ENCODE results near the gene DOCK2.

- no peak for TF ChIP-seq FOXJ3 (CRISPR knock-in tag; IDR thresholded peaks at IDR 0.05; ENCODE audit: borderline replicate concordance)
- no peak for TF ChIP-seq CTCF (IDR thresholded peaks at IDR 0.05)
- TF ChIP-seq FOXK1 (CRISPR knock-in tag; IDR thresholded peaks at IDR 0.05), result no peak
- TF ChIP-seq, protein P1, sequence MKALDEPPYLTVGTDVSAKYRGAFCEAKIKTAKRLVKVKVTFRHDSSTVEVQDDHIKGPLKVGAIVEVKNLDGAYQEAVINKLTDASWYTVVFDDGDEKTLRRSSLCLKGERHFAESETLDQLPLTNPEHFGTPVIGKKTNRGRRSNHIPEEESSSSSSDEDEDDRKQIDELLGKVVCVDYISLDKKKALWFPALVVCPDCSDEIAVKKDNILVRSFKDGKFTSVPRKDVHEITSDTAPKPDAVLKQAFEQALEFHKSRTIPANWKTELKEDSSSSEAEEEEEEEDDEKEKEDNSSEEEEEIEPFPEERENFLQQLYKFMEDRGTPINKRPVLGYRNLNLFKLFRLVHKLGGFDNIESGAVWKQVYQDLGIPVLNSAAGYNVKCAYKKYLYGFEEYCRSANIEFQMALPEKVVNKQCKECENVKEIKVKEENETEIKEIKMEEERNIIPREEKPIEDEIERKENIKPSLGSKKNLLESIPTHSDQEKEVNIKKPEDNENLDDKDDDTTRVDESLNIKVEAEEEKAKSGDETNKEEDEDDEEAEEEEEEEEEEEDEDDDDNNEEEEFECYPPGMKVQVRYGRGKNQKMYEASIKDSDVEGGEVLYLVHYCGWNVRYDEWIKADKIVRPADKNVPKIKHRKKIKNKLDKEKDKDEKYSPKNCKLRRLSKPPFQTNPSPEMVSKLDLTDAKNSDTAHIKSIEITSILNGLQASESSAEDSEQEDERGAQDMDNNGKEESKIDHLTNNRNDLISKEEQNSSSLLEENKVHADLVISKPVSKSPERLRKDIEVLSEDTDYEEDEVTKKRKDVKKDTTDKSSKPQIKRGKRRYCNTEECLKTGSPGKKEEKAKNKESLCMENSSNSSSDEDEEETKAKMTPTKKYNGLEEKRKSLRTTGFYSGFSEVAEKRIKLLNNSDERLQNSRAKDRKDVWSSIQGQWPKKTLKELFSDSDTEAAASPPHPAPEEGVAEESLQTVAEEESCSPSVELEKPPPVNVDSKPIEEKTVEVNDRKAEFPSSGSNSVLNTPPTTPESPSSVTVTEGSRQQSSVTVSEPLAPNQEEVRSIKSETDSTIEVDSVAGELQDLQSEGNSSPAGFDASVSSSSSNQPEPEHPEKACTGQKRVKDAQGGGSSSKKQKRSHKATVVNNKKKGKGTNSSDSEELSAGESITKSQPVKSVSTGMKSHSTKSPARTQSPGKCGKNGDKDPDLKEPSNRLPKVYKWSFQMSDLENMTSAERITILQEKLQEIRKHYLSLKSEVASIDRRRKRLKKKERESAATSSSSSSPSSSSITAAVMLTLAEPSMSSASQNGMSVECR (CRISPR knock-in tag; IDR thresholded peaks at IDR 0.05; ENCODE audit: borderline replicate concordance), result no peak
- no peak for TF ChIP-seq TEAD4 (CRISPR knock-in tag; IDR thresholded peaks at IDR 0.05)
- no peak for TF ChIP-seq NFYB (CRISPR knock-in tag; conservative IDR thresholded peaks at IDR 0.05; ENCODE audit: low read depth)
- no peak for TF ChIP-seq NR2C2 (CRISPR knock-in tag; IDR thresholded peaks at IDR 0.05)
- no peak for TF ChIP-seq ZNF512 (CRISPR knock-in tag; IDR thresholded peaks at IDR 0.05; ENCODE audit: borderline replicate concordance)
- TF ChIP-seq, protein P2, sequence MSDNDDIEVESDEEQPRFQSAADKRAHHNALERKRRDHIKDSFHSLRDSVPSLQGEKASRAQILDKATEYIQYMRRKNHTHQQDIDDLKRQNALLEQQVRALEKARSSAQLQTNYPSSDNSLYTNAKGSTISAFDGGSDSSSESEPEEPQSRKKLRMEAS (CRISPR knock-in tag; IDR thresholded peaks at IDR 0.05), result no peak
- TF ChIP-seq NFE2L1 (CRISPR knock-in tag; IDR thresholded peaks at IDR 0.05), result no peak
- no peak for TF ChIP-seq E2F4 (CRISPR knock-in tag; IDR thresholded peaks at IDR 0.05; ENCODE audit: borderline replicate concordance, low read depth)
- TF ChIP-seq, protein P3, sequence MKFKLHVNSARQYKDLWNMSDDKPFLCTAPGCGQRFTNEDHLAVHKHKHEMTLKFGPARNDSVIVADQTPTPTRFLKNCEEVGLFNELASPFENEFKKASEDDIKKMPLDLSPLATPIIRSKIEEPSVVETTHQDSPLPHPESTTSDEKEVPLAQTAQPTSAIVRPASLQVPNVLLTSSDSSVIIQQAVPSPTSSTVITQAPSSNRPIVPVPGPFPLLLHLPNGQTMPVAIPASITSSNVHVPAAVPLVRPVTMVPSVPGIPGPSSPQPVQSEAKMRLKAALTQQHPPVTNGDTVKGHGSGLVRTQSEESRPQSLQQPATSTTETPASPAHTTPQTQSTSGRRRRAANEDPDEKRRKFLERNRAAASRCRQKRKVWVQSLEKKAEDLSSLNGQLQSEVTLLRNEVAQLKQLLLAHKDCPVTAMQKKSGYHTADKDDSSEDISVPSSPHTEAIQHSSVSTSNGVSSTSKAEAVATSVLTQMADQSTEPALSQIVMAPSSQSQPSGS (CRISPR knock-in tag; IDR thresholded peaks at IDR 0.05; ENCODE audit: borderline replicate concordance, low read depth), result no peak
Observed at GRCh38 chr5:169910393-169910792, 273.3 kb downstream of the DOCK2 start.

Data from WTC11 (cell line).